Liver (tissue), 10 donors: Measurements from ENCODE around the gene RPS5. TPM values are rescaled to one million over a fixed set of nuclear protein-coding genes. Genes with fewer than 3 reads are reported as not detected.
A peak's percentile ranks its signal among the peaks of the same experiment; 100 is the strongest.
"Not testable (repeated sequence)": the region's sequence is repeated elsewhere in the genome, so short reads cannot be mapped to it uniquely, and the experiment has no call there.

Experiments used
- DNase-seq: peaks from one replicate; pipeline ENCODE4 v3.0.0-alpha.2; 2017; ENCODE audit warnings: low spot score
- H3K27ac ChIP-seq, 2 donors: one replicate each; pipeline ENCODE4 v1.7.0; 2013; ENCODE audit warnings: inconsistent platforms in 2 of 2, low read length in 2 of 2, control low read depth in 1 of 2, low read depth in 1 of 2, mild to moderate bottlenecking in 1 of 2
- H3K27me3 ChIP-seq, 4 donors: one replicate each; pipeline versions ENCODE4 v1.6.1 to v1.7.0; 2013; ENCODE audit warnings: low read length in 3 of 4, inconsistent platforms in 1 of 4, mild to moderate bottlenecking in 1 of 4, moderate library complexity in 1 of 4; ENCODE audit not compliant: control insufficient read depth in 4 of 4, insufficient read depth in 4 of 4
- H3K36me3 ChIP-seq, 4 donors: one replicate each; pipeline versions ENCODE4 v1.6.1 to v1.7.0; 2013; ENCODE audit warnings: low read length in 3 of 4, mild to moderate bottlenecking in 3 of 4, low read depth in 1 of 4, moderate library complexity in 1 of 4; ENCODE audit not compliant: control insufficient read depth in 4 of 4, insufficient read depth in 3 of 4
- H3K4me1 ChIP-seq, 4 donors: one replicate each; pipeline versions ENCODE4 v1.6.1 to v1.7.0; 2013; ENCODE audit warnings: low read length in 3 of 4, mild to moderate bottlenecking in 3 of 4, moderate library complexity in 1 of 4; ENCODE audit not compliant: control insufficient read depth in 4 of 4, insufficient read depth in 4 of 4
- H3K4me3 ChIP-seq, 3 donors: one replicate each; pipeline versions ENCODE4 v1.6.1 to v1.7.0; 2013; ENCODE audit warnings: low read length in 3 of 3, control low read depth in 1 of 3, low read depth in 1 of 3, mild to moderate bottlenecking in 1 of 3
- H3K9ac ChIP-seq, 2 donors: one replicate each; pipeline ENCODE4 v1.7.0; 2013; ENCODE audit warnings: low read length in 2 of 2, mild to moderate bottlenecking in 2 of 2, moderate library complexity in 2 of 2, control low read depth in 1 of 2, low read depth in 1 of 2
- H3K9me3 ChIP-seq, 4 donors: one replicate each; pipeline versions ENCODE4 v1.6.1 to v1.7.0; 2013; ENCODE audit warnings: low read length in 3 of 4; ENCODE audit not compliant: control insufficient read depth in 4 of 4
- ATF3 ChIP-seq: IDR thresholded peaks from 2 replicates; pipeline ENCODE4 v1.6.1; 2016; ENCODE audit warnings: antibody characterized with exemption
- CTCF ChIP-seq: fragments of 150-350 bp; IDR thresholded peaks from 2 replicates; pipeline ENCODE4 v1.5.1; 2017; ENCODE audit warnings: improper control_type of control experiment, low read depth, low read length; ENCODE audit not compliant: missing input control
- FOXA1 ChIP-seq: IDR thresholded peaks from 2 replicates; pipeline ENCODE4 v1.6.1; 2016; ENCODE audit warnings: antibody characterized with exemption
- FOXA2 ChIP-seq: IDR thresholded peaks from 2 replicates; pipeline ENCODE4 v1.6.1; 2016; ENCODE audit warnings: antibody characterized with exemption
- GABPA ChIP-seq, 2 donors: IDR thresholded peaks in 1 of 2; conservative IDR thresholded peaks in 1 of 2; 2 replicates each; pipeline ENCODE4 v1.6.1; 2016; ENCODE audit warnings: antibody characterized with exemption in 2 of 2, mild to moderate bottlenecking in 1 of 2, moderate library complexity in 1 of 2
- HNF4G ChIP-seq: IDR thresholded peaks from 2 replicates; pipeline ENCODE4 v1.6.1; 2016; ENCODE audit warnings: antibody characterized with exemption
- MAX ChIP-seq: IDR thresholded peaks from 2 replicates; pipeline ENCODE4 v1.6.1; 2016; ENCODE audit warnings: antibody characterized with exemption
- NR2F2 ChIP-seq: IDR thresholded peaks from 2 replicates; pipeline ENCODE4 v1.6.1; 2016; ENCODE audit warnings: antibody characterized with exemption
- RAD21 ChIP-seq, 2 donors: IDR thresholded peaks; 2 replicates each; pipeline ENCODE4 v1.6.1; 2016; ENCODE audit warnings: antibody characterized with exemption in 2 of 2, mild to moderate bottlenecking in 2 of 2
- REST ChIP-seq: IDR thresholded peaks from 2 replicates; pipeline ENCODE4 v1.6.1; 2016; ENCODE audit warnings: antibody characterized with exemption, mild to moderate bottlenecking
- RXRA ChIP-seq, 2 donors: IDR thresholded peaks; 2 replicates each; pipeline ENCODE4 v1.6.1; 2017 to 2018; ENCODE audit warnings: antibody characterized with exemption in 2 of 2, mild to moderate bottlenecking in 1 of 2
- SP1 ChIP-seq: IDR thresholded peaks from 2 replicates; pipeline ENCODE4 v1.6.1; 2018; ENCODE audit warnings: antibody characterized with exemption, mild to moderate bottlenecking
- TAF1 ChIP-seq: conservative IDR thresholded peaks from 2 replicates; pipeline ENCODE4 v1.6.1; 2016; ENCODE audit warnings: antibody characterized with exemption, mild to moderate bottlenecking
- YY1 ChIP-seq: IDR thresholded peaks from 2 replicates; pipeline ENCODE4 v1.6.1; 2016; ENCODE audit warnings: antibody characterized with exemption, mild to moderate bottlenecking
- WGBS: extraction: QIAGEN DNeasy Blood & Tissue Kit; methylation state at CpG from one replicate; pipeline ENCODE4 v1.1.7; 2013; 5-methylcytosine and 5-hydroxymethylcytosine counted together
- polyA plus RNA-seq, 2 donors: library from polyadenylated mRNA; stranded (reverse) in 1 of 2; unstranded in 1 of 2; fragments of 200-250 nt in 1 of 2; fragments of >200 nt in 1 of 2; fragmentation: Nextera tagmentation in 1 of 2; extraction: Ambion mirVana in 1 of 2; gene quantifications; one replicate each; pipeline versions ENCODE4 v1.2.1 to v1.2.3, GENCODE V29; 2013 to 2015
- small RNA-seq: library from RNA; depleted of rRNA; stranded (forward); fragments of <200 nt; gene quantifications from one replicate; pipeline ENCODE3, GENCODE V24; 2014
- total RNA-seq, 2 donors: library from RNA; depleted of rRNA; stranded (reverse); fragments of >200 nt; gene quantifications; one replicate each; pipeline ENCODE4 v1.2.3, GENCODE V29; 2014
- donor health status: healthy.
- donor health status: healthy.
- donor health status: healthy.
- donor health status: healthy.
- donor health status: healthy.

RPS5 gene
- total and polyA plus RNA-seq, 4 donors = 229 to 1,403 (median 628) TPM

GRCh38 chr19:58440556-58440955, 53.5 kb downstream of the RPS5 start:
- Histone ChIP-seq H3K9me3 (peaks cover 13 to 35% (median 22%) of the 10 kb centered on the region in 4 donors), H3K9ac (no peak overlapping the region), H3K27me3 (no peaks in the 10 kb centered on the region), H3K27ac (peak overlapping the region; percentile 7 to 56), H3K36me3 (peaks cover 6 to 14% (median 8%) of the 10 kb centered on the region in 4 donors), H3K4me3 (peak overlapping the region; percentile 66 to 91 (median 81)), H3K4me1 (peaks cover 2 to 8% (median 4%) of the 10 kb centered on the region in 4 donors)
- no peak for DNase-seq
- whole genome bisulfite sequencing = 23% methylated on average over 31 of the region's 31 CpGs
- TF ChIP-seq FOXA1 (no peak), MAX (no peak), YY1 (no peak), CTCF (no peak), NR2F2 (no peak), HNF4G (no peak), FOXA2 (no peak), TAF1 (no peak), ATF3 (no peak), RXRA (IDR thresholded peaks at IDR 0.05) (no peak), RAD21 (IDR thresholded peaks at IDR 0.05) (no peak), SP1 (no peak), GABPA (IDR thresholded peaks at IDR 0.05 in 1 of 2, conservative IDR thresholded peaks at IDR 0.05 in 1 of 2) (no peak), REST (no peak)

- peaks cover 7 to 19% (median 12%) of the 10 kb centered on the region in 4 donors for H3K9me3 ChIP-seq
- not testable (repeated sequence) for H3K27ac ChIP-seq, DNase-seq, H3K4me1 ChIP-seq, H3K9ac ChIP-seq, H3K36me3 ChIP-seq, H3K4me3 ChIP-seq, H3K27me3 ChIP-seq
- WGBS = 82% methylated on average over 7 of the region's 7 CpGs
Measured at GRCh38 chr19:58442986-58443385, 55.9 kb downstream of the RPS5 start.

Small RNA genes within 50 kb of the gene (small RNA-seq; reads per million reads assigned to genes)
- gene MIR4754 (not detected), gene RNA5SP473 (0.09 reads per million)

Other genes starting within 250 kb of the RPS5 start
- gene ZNF329, start 236.5 kb upstream of the RPS5 start, total RNA-seq = 1 to 10 TPM; 5.4 to 6.8 TPM
- 1 to 10 TPM; 1.2 to 2.2 TPM for gene ZNF329, start 236.5 kb upstream of the RPS5 start, polyA plus RNA-seq
- gene ZNF274, start 204.2 kb upstream of the RPS5 start, total RNA-seq = 10 to 100 TPM; 12.8 to 18.2 TPM
- 10 to 100 TPM in 1 of 2 donors, 1 to 10 TPM in 1; 5.7 to 10.9 TPM for gene ZNF274, start 204.2 kb upstream of the RPS5 start, polyA plus RNA-seq
- 10 to 100 TPM; 14.9 to 25.2 TPM for gene ZNF544, start 158.4 kb upstream of the RPS5 start, total RNA-seq
- gene ZNF544, start 158.4 kb upstream of the RPS5 start, polyA plus RNA-seq = 1 to 10 TPM; 2.5 to 7.7 TPM
- gene ZNF8, start 108.3 kb upstream of the RPS5 start, total RNA-seq = 1 to 10 TPM; 2.7 to 4.6 TPM
- gene ZNF8, start 108.3 kb upstream of the RPS5 start, polyA plus RNA-seq = under 1 TPM; 0.37 to 0.50 TPM
- 10 to 100 TPM; 21.4 to 28.0 TPM for gene ERVK3-1, start 81.9 kb upstream of the RPS5 start, total RNA-seq
- gene ERVK3-1, start 81.9 kb upstream of the RPS5 start, polyA plus RNA-seq = 10 to 100 TPM; 17.6 to 31.7 TPM
- gene ZSCAN22, start 60.3 kb upstream of the RPS5 start, total RNA-seq = 1 to 10 TPM; 3.1 to 3.5 TPM
- gene ZSCAN22, start 60.3 kb upstream of the RPS5 start, polyA plus RNA-seq = under 1 TPM; 0.88 to 0.89 TPM
- 100 to 1,000 TPM; 521 to 838 TPM for gene A1BG, start 33.8 kb upstream of the RPS5 start, total RNA-seq
- gene A1BG, start 33.8 kb upstream of the RPS5 start, polyA plus RNA-seq = 1,000 to 10,000 TPM; 1,221 to 2,157 TPM
- gene ZNF497, start 24.5 kb upstream of the RPS5 start, total RNA-seq = 1 to 10 TPM; 1.1 to 4.4 TPM
- gene ZNF497, start 24.5 kb upstream of the RPS5 start, polyA plus RNA-seq = 1 to 10 TPM in 1 of 2 donors, under 1 TPM in 1; 0.60 to 1.4 TPM
- 1 to 10 TPM; 2.1 to 3.6 TPM for gene ZNF837, start 6.2 kb upstream of the RPS5 start, total RNA-seq
- 1 to 10 TPM in 1 of 2 donors, under 1 TPM in 1; 0.54 to 2.6 TPM for gene ZNF837, start 6.2 kb upstream of the RPS5 start, polyA plus RNA-seq
- gene RNF225, start 8.4 kb downstream of the RPS5 start, total RNA-seq = not detected
- not detected for gene RNF225, start 8.4 kb downstream of the RPS5 start, polyA plus RNA-seq
- gene ZNF584, start 21.4 kb downstream of the RPS5 start, total RNA-seq = 10 to 100 TPM in 1 of 2 donors, 1 to 10 TPM in 1; 9.4 to 12.6 TPM
- gene ZNF584, start 21.4 kb downstream of the RPS5 start, polyA plus RNA-seq = 10 to 100 TPM in 1 of 2 donors, 1 to 10 TPM in 1; 3.6 to 10.6 TPM
- 1 to 10 TPM; 1.3 to 2.0 TPM for gene ZNF132, start 52.9 kb downstream of the RPS5 start, total RNA-seq
- gene ZNF132, start 52.9 kb downstream of the RPS5 start, polyA plus RNA-seq = under 1 TPM; 0.64 to 0.72 TPM
- gene ZNF324B, start 64.4 kb downstream of the RPS5 start, total RNA-seq = 1 to 10 TPM; 3.8 to 4.9 TPM
- 1 to 10 TPM in 1 of 2 donors, under 1 TPM in 1; 0.53 to 1.9 TPM for gene ZNF324B, start 64.4 kb downstream of the RPS5 start, polyA plus RNA-seq
- gene ZNF324, start 79.8 kb downstream of the RPS5 start, total RNA-seq = 1 to 10 TPM; 8.4 TPM
- 1 to 10 TPM; 2.3 to 2.6 TPM for gene ZNF324, start 79.8 kb downstream of the RPS5 start, polyA plus RNA-seq
- gene ZNF446, start 89.1 kb downstream of the RPS5 start, total RNA-seq = 1 to 10 TPM; 2.8 to 4.6 TPM
- gene ZNF446, start 89.1 kb downstream of the RPS5 start, polyA plus RNA-seq = 1 to 10 TPM; 3.3 to 4.8 TPM
- gene SLC27A5, start 124.7 kb downstream of the RPS5 start, total RNA-seq = 100 to 1,000 TPM in 1 of 2 donors, 10 to 100 TPM in 1; 31.9 to 395 TPM
- gene SLC27A5, start 124.7 kb downstream of the RPS5 start, polyA plus RNA-seq = 100 to 1,000 TPM; 316 to 326 TPM
- gene ZBTB45, start 132.5 kb downstream of the RPS5 start, total RNA-seq = 1 to 10 TPM; 2.1 to 3.2 TPM
- gene ZBTB45, start 132.5 kb downstream of the RPS5 start, polyA plus RNA-seq = 1 to 10 TPM; 2.2 to 4.0 TPM
- gene TRIM28, start 156.8 kb downstream of the RPS5 start, total RNA-seq = 100 to 1,000 TPM in 1 of 2 donors, 10 to 100 TPM in 1; 80.5 to 157 TPM
- gene TRIM28, start 156.8 kb downstream of the RPS5 start, polyA plus RNA-seq = 10 to 100 TPM; 47.1 to 88.0 TPM
- gene CHMP2A, start 167.8 kb downstream of the RPS5 start, total RNA-seq = 10 to 100 TPM; 58.0 to 69.5 TPM
- gene CHMP2A, start 167.8 kb downstream of the RPS5 start, polyA plus RNA-seq = 100 to 1,000 TPM in 1 of 2 donors, 10 to 100 TPM in 1; 97.1 to 107 TPM
- 10 to 100 TPM; 12.1 to 30.7 TPM for gene UBE2M, start 171.3 kb downstream of the RPS5 start, total RNA-seq
- gene UBE2M, start 171.3 kb downstream of the RPS5 start, polyA plus RNA-seq = 10 to 100 TPM in 1 of 2 donors, 1 to 10 TPM in 1; 7.6 to 23.4 TPM
- 10 to 100 TPM in 1 of 2 donors, 1 to 10 TPM in 1; 9.3 to 21.1 TPM for gene MZF1, start 186.1 kb downstream of the RPS5 start, total RNA-seq
- gene MZF1, start 186.1 kb downstream of the RPS5 start, polyA plus RNA-seq = 1 to 10 TPM; 4.9 to 8.2 TPM